NCI-H2196 treated with DMSO at 0.1 percent for 48 hours (cell line): ENCODE results near the gene TMEM132C.

Experiments used
- DNase-seq: peaks from one replicate; lab custom pipeline; 2025; ENCODE audit not compliant: unreplicated experiment; lab: John Stamatoyannopoulos, UW

Gene TMEM132C

GRCh38 chr12:128752386-128752785 lies 485.4 kb downstream of the TMEM132C start:
- no peak for DNase-seq

GRCh38 chr12:128753438-128753837 lies 486.5 kb downstream of the TMEM132C start:
- DNase-seq, result no peak

- DNase-seq, result no peak
Observed at GRCh38 chr12:128754275-128754674, 487.3 kb downstream of the TMEM132C start.

GRCh38 chr12:128755566-128755965 lies 488.6 kb downstream of the TMEM132C start:
- no peak for DNase-seq
